Neutrophil (primary cell): ENCODE measurements around the gene PRKN.

Source experiments
- H3K27ac ChIP-seq: fragments of 200-600 bp; sonication (generic); 2 replicates; pipeline ENCODE4 v1.5.1; 2016; ENCODE audit warnings: mild to moderate bottlenecking, moderate library complexity
- H3K27me3 ChIP-seq: fragments of 200-600 bp; sonication (generic); 2 replicates; pipeline ENCODE4 v1.6.0; 2016; ENCODE audit warnings: mild to moderate bottlenecking
- H3K36me3 ChIP-seq: fragments of 200-600 bp; sonication (generic); 2 replicates; pipeline ENCODE4 v1.5.1; 2017
- H3K4me1 ChIP-seq, 2 experiments: fragments of 200-600 bp in 1 of 2; sonication (generic) in 1 of 2; 1 replicate in 1 of 2; 2 replicates in 1 of 2; pipeline versions ENCODE4 v1.5.1 to v1.6.1; 2013 to 2016; ENCODE audit warnings: low read depth in 1 of 2, low read length in 1 of 2, mild to moderate bottlenecking in 1 of 2, moderate library complexity in 1 of 2; ENCODE audit not compliant: control insufficient read depth in 1 of 2, insufficient read depth in 1 of 2
- H3K4me3 ChIP-seq, 2 experiments: fragments of 200-600 bp in 1 of 2; sonication (generic) in 1 of 2; 1 replicate in 1 of 2; 2 replicates in 1 of 2; pipeline ENCODE4 v1.5.1; 2013 to 2016; ENCODE audit warnings: low read depth in 1 of 2, low read length in 1 of 2, mild to moderate bottlenecking in 1 of 2, moderate library complexity in 1 of 2
- H3K9me3 ChIP-seq: fragments of 200-600 bp; sonication (generic); 2 replicates; pipeline ENCODE4 v1.5.1; 2016
- TF ChIP-seq, protein P1 (sequence below): fragments of 200-600 bp; sonication (generic); IDR thresholded peaks from 2 replicates; pipeline ENCODE4 v1.5.1; 2016; ENCODE audit warnings: antibody characterized with exemption

The PRKN gene

DNA sequence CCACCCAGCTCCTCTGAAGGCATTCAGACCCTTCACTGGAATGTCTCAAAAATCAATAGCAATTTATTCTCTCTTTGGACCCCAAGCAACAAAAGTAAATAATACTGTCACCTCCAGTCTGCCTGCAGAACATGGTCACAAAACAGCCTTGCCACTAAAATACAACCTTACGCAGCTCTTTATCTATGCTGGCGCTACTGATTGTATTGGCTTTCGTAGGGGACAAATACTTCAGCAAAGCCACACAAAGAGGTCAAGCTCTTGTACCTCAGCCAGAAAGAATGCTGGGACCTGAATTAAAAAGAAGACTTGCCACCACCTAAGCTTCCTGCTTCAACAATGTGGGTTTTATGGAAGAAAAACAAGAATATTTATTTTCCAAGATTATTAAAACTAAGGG, 57.2 kb downstream of the PRKN start:
- no peak overlapping the region for H3K4me3 ChIP-seq
- no peaks in the 10 kb centered on the region for H3K27me3 ChIP-seq
- TF ChIP-seq, protein P1, sequence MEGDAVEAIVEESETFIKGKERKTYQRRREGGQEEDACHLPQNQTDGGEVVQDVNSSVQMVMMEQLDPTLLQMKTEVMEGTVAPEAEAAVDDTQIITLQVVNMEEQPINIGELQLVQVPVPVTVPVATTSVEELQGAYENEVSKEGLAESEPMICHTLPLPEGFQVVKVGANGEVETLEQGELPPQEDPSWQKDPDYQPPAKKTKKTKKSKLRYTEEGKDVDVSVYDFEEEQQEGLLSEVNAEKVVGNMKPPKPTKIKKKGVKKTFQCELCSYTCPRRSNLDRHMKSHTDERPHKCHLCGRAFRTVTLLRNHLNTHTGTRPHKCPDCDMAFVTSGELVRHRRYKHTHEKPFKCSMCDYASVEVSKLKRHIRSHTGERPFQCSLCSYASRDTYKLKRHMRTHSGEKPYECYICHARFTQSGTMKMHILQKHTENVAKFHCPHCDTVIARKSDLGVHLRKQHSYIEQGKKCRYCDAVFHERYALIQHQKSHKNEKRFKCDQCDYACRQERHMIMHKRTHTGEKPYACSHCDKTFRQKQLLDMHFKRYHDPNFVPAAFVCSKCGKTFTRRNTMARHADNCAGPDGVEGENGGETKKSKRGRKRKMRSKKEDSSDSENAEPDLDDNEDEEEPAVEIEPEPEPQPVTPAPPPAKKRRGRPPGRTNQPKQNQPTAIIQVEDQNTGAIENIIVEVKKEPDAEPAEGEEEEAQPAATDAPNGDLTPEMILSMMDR = no peak
- H3K4me1 ChIP-seq = no peaks in the 10 kb centered on the region
- H3K9me3 ChIP-seq = no peaks in the 10 kb centered on the region
- no peak overlapping the region for H3K27ac ChIP-seq
- H3K36me3 ChIP-seq = no peaks in the 10 kb centered on the region

DNA sequence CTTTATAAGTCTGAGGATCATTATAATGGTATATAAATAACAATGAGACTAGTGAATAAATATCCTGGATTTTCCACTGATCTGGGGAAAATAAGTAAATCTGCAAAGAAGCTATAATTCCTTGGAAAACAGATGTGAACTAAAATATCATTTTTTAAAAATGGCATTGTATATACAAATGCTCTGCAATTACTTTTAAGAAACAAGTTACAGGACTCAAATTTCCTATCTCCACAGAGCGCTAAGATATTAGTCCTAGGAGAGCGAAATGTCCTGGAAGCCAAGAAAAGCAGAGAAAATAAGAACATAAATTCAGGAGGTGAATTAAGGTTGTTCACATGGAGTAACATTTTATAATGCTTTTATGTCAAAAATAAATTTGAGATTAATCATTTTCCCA, 61.3 kb downstream of the PRKN start:
- no peaks in the 10 kb centered on the region for H3K27me3 ChIP-seq
- H3K9me3 ChIP-seq = no peaks in the 10 kb centered on the region
- no peak overlapping the region for H3K4me3 ChIP-seq
- no peak overlapping the region for H3K27ac ChIP-seq
- TF ChIP-seq, protein P1 = no peak
- H3K4me1 ChIP-seq = no peaks in the 10 kb centered on the region
- no peaks in the 10 kb centered on the region for H3K36me3 ChIP-seq

DNA sequence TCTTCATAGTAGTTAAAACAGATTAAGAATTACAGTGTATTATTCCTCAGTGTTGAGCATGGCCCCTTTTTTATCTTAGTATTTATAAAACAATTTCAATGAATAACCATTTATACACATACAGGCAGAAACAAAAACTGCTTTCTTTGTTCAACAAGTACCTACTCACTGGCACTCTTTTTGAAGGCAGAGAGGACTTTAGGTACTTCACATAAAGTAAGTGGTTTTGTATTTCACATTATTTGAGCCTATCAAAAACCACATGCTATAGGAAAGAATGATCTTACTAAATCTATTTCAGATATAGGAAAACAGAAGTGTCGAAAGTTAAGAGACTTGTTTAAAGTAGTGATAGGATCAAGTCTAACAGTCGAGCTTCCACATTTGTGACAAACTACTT, 73.8 kb downstream of the PRKN start:
- no peak overlapping the region for H3K27ac ChIP-seq
- no peaks in the 10 kb centered on the region for H3K4me1 ChIP-seq
- H3K36me3 ChIP-seq = no peaks in the 10 kb centered on the region
- no peak overlapping the region for H3K4me3 ChIP-seq
- TF ChIP-seq, protein P1 = no peak
- no peaks in the 10 kb centered on the region for H3K27me3 ChIP-seq
- H3K9me3 ChIP-seq = no peaks in the 10 kb centered on the region

DNA sequence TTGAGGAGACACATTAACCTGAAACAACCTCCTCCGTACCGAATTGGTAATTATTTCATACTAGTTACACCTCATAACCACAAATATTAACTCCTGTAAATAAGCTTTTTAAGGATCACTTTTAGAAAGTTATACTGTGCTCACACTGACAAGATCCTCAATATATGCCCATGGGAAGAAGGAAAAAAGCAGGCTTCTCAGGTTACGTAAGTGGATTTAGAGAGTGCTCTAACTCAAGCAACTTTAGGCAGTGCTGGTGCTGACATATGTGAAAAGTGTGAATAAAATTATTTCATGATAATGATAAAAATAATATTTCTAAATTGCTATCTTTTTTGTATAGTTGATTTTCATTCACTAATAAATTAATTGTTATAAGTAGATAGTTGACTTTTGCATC, 76.1 kb downstream of the PRKN start:
- TF ChIP-seq, protein P1 = no peak
- no peaks in the 10 kb centered on the region for H3K36me3 ChIP-seq
- no peak overlapping the region for H3K27ac ChIP-seq
- H3K9me3 ChIP-seq = no peaks in the 10 kb centered on the region
- H3K4me3 ChIP-seq = no peak overlapping the region
- H3K4me1 ChIP-seq = no peaks in the 10 kb centered on the region
- H3K27me3 ChIP-seq = no peaks in the 10 kb centered on the region

DNA sequence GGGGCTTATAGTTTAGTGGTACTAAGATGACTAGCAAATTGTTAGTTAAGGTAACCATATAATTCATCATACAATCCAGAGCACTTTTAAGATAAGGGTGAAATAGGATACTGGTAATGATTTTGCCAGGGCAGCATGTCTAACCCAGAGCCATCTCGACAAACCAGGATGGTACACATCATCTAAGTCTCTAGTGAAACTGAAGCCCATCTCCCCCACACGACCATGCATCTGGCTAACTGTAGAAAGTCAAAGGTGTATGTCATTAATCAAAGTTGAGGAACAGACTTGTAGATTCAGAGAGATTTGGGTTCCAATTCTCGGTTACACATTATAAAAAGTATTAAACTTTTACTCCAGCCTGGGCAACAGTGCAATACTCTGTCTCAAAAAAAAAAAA, 78.3 kb downstream of the PRKN start:
- no peak overlapping the region for H3K27ac ChIP-seq
- no peaks in the 10 kb centered on the region for H3K27me3 ChIP-seq
- no peaks in the 10 kb centered on the region for H3K9me3 ChIP-seq
- TF ChIP-seq, protein P1 = no peak
- no peaks in the 10 kb centered on the region for H3K36me3 ChIP-seq
- H3K4me3 ChIP-seq = no peak overlapping the region
- H3K4me1 ChIP-seq = no peaks in the 10 kb centered on the region

DNA sequence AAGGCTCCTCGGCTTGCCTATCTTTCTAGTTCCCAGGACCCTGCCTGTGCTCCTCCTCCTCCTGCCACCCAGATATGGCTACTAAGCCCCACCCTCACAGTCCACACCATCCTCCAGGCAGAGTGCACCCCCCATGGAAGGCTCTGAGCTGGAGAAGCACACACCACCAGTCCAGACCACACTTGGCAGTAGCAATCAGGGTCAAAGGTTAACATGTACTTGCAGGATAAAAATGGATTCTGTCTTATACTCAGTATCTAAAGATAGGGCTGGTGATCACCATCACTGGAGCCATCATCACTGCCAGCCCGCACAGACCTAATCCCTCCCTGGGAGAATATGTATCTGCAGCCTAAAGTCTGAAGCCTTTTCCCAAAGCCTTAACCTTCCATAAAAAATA, 83.4 kb downstream of the PRKN start:
- H3K36me3 ChIP-seq = no peaks in the 10 kb centered on the region
- H3K27me3 ChIP-seq = no peaks in the 10 kb centered on the region
- H3K9me3 ChIP-seq = no peaks in the 10 kb centered on the region
- H3K4me1 ChIP-seq = no peaks in the 10 kb centered on the region
- H3K27ac ChIP-seq = no peak overlapping the region
- TF ChIP-seq, protein P1 = no peak
- no peak overlapping the region for H3K4me3 ChIP-seq
